Thoracic aorta (tissue), 2 donors: ENCODE results near the gene IQSEC1. TPM values are rescaled to one million over a fixed set of nuclear protein-coding genes. Genes with fewer than 3 reads are reported as not detected.

Experiments
- ATAC-seq: fragments of 150-250 bp; one replicate; pipeline ENCODE4 v1.8.0; 2017; ENCODE audit warnings: low read depth; ENCODE audit not compliant: insufficient number of reproducible peaks, low FRiP score
- DNase-seq: peaks from one replicate; pipeline ENCODE4 v3.0.0-alpha.2; 2020; ENCODE audit warnings: low spot score
- H3K27ac ChIP-seq, 2 donors: fragments of 200-600 bp; sonication (generic); 1 replicate in 1 of 2; 2 replicates in 1 of 2; pipeline ENCODE4 v1.5.1; 2016; ENCODE audit warnings: mild to moderate bottlenecking in 2 of 2, moderate library complexity in 2 of 2
- H3K27me3 ChIP-seq: fragments of 200-600 bp; sonication (generic); replicated peaks from 2 replicates; pipeline ENCODE4 v1.6.0; 2016; ENCODE audit warnings: mild to moderate bottlenecking; ENCODE audit not compliant: insufficient read depth
- H3K36me3 ChIP-seq: fragments of 200-600 bp; sonication (generic); one replicate; pipeline ENCODE4 v1.5.1; 2016
- H3K4me1 ChIP-seq, 2 donors: fragments of 200-600 bp; sonication (generic); 1 replicate in 1 of 2; 2 replicates in 1 of 2; pipeline versions ENCODE4 v1.5.1 to v1.6.0; 2016; ENCODE audit warnings: low read depth in 2 of 2, mild to moderate bottlenecking in 1 of 2; ENCODE audit not compliant: control insufficient read depth in 1 of 2
- H3K4me3 ChIP-seq: fragments of 200-600 bp; sonication (generic); 2 replicates; pipeline ENCODE4 v1.5.1; 2016; ENCODE audit warnings: mild to moderate bottlenecking
- H3K9me3 ChIP-seq: fragments of 200-600 bp; sonication (generic); 2 replicates; pipeline ENCODE4 v1.5.1; 2016
- CTCF ChIP-seq: fragments of 200-600 bp; sonication (generic); IDR thresholded peaks from one replicate; pipeline ENCODE4 v1.5.1; 2019; ENCODE audit warnings: antibody characterized with exemption
- total RNA-seq, 2 donors: library from RNA; depleted of rRNA; stranded (reverse); fragments of >200 nt; gene quantifications; one replicate each; pipeline versions ENCODE4 v1.1.0 to v1.2.3, GENCODE V29; 2016

IQSEC1 gene
- total RNA-seq, 2 donors from 2014 or later = 93.6 to 121 TPM

- no peak for ATAC-seq
- Histone ChIP-seq H3K27ac (no peak overlapping the region), H3K36me3 (no peaks in the 10 kb centered on the region), H3K9me3 (no peaks in the 10 kb centered on the region), H3K27me3 (no peaks in the 10 kb centered on the region), H3K4me1 (peaks cover 5 to 23% of the 10 kb centered on the region in 2 donors), H3K4me3 (no peak overlapping the region)
- TF ChIP-seq CTCF = no peak
- DNase-seq = no peak
Observed at GRCh38 chr3:13070391-13071070, 2.7 kb downstream of the IQSEC1 start.

- Histone ChIP-seq H3K9me3 (no peaks in the 10 kb centered on the region), H3K36me3 (no peaks in the 10 kb centered on the region), H3K27ac (no peak overlapping the region), H3K27me3 (no peaks in the 10 kb centered on the region), H3K4me3 (no peak overlapping the region), H3K4me1 (peaks cover 5 to 23% of the 10 kb centered on the region in 2 donors)
- DNase-seq = no peak
- no peak for ATAC-seq
- TF ChIP-seq CTCF = no peak
Observed at GRCh38 chr3:13069495-13069894, 3.7 kb downstream of the IQSEC1 start.

GRCh38 chr3:13068269-13069010 is 4.8 kb downstream of the IQSEC1 start:
- no peaks in the 10 kb centered on the region for H3K36me3 ChIP-seq
- no peaks in the 10 kb centered on the region for H3K27me3 ChIP-seq
- H3K9me3 ChIP-seq = no peaks in the 10 kb centered on the region
- H3K4me1 ChIP-seq = peaks cover 5 to 17% of the 10 kb centered on the region in 2 donors
- DNase-seq (no peak), ATAC-seq (no peak)
- no peak for TF ChIP-seq CTCF
- H3K27ac ChIP-seq = no peak overlapping the region
- no peak overlapping the region for H3K4me3 ChIP-seq

DNA sequence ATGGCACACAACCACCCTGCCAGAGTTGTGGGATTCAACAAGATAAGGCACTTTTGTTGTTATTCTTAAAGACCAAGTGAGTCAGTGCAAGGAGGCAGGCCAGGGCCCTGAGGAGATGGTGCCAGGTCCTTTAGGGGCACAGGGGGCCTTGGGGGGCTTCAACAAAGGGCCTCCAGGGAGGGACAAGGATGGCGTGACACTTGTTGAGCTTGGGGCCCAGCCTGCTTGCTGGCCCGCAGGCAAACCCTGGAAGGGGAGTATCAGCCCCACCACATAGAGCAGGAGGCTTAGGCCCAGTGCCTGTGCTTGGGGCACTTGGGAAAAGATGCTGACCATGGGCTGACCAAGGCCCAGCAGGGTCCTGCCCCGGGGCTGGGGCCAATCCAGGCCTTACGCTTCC is 5.5 kb downstream of the IQSEC1 start:
- DNase-seq = no peak
- ATAC-seq = no peak
- H3K36me3 ChIP-seq = no peaks in the 10 kb centered on the region
- no peak overlapping the region for H3K27ac ChIP-seq
- no peak for TF ChIP-seq CTCF
- H3K27me3 ChIP-seq = no peaks in the 10 kb centered on the region
- no peak overlapping the region for H3K4me3 ChIP-seq
- H3K9me3 ChIP-seq = no peaks in the 10 kb centered on the region
- H3K4me1 ChIP-seq = peaks cover 5 to 11% of the 10 kb centered on the region in 2 donors

- ATAC-seq = no peak
Observed at GRCh38 chr3:13066834-13067233, 6.4 kb downstream of the IQSEC1 start.

More at GRCh38 chr3:13066834-13067233, 6.4 kb downstream of the IQSEC1 start:
- Histone ChIP-seq H3K4me1 (peaks cover 0 to 1% of the 10 kb centered on the region in 2 donors), H3K27me3 (no peaks in the 10 kb centered on the region), H3K27ac (no peak overlapping the region), H3K4me3 (no peak overlapping the region), H3K9me3 (no peaks in the 10 kb centered on the region), H3K36me3 (no peaks in the 10 kb centered on the region)
- DNase-seq = no peak
- no peak for TF ChIP-seq CTCF
